SK-N-SH (cell line): ENCODE measurements around the gene DLGAP3.

Experiments
- CHD2 ChIP-seq: fragments of 150-350 bp; IDR thresholded peaks from 2 replicates; pipeline ENCODE4 v1.6.1; 2018; ENCODE audit warnings: low read length; ENCODE audit not compliant: partially characterized antibody
- EP300 ChIP-seq, 2 experiments: IDR thresholded peaks; 2 replicates each; pipeline versions ENCODE4 v1.4.0 to v1.6.1; 2012; ENCODE audit warnings: borderline replicate concordance in 1 of 2, low read depth in 1 of 2, low read length in 1 of 2
- EZH2phosphoT487 ChIP-seq: fragments of 200-600 bp; sonication (generic); IDR thresholded peaks from 2 replicates; pipeline ENCODE4 v1.6.1; 2017; ENCODE audit warnings: low read depth, mixed run types, mild to moderate bottlenecking, antibody characterized with exemption, moderate library complexity, borderline replicate concordance
- FOXM1 ChIP-seq: IDR thresholded peaks from 2 replicates; pipeline ENCODE4 v1.4.0; 2012; ENCODE audit warnings: low read depth, mild to moderate bottlenecking
- GATA2 ChIP-seq: sonication (generic); formaldehyde crosslinking; IDR thresholded peaks from 2 replicates; pipeline ENCODE4 v1.5.0; 2020; ENCODE audit warnings: mild to moderate bottlenecking, missing genetic modification reagents
- RAD21 ChIP-seq: IDR thresholded peaks from 2 replicates; pipeline ENCODE4 v1.6.1; 2012; ENCODE audit warnings: mild to moderate bottlenecking, low read length
- RCOR1 ChIP-seq: fragments of 150-350 bp; IDR thresholded peaks from 2 replicates; pipeline ENCODE4 v1.6.1; 2017; ENCODE audit warnings: antibody characterized with exemption, low read length
- YY1 ChIP-seq: IDR thresholded peaks from 2 replicates; pipeline ENCODE4 v1.4.0; 2012; ENCODE audit warnings: low read depth, mild to moderate bottlenecking
- TF ChIP-seq, protein P1 (sequence below): IDR thresholded peaks from 2 replicates; pipeline ENCODE4 v1.6.1; 2012; ENCODE audit warnings: mild to moderate bottlenecking, low read depth, low read length, moderate library complexity
- TF ChIP-seq, protein P2 (sequence below): fragments of 200-600 bp; sonication (generic); IDR thresholded peaks from 2 replicates; pipeline ENCODE4 v1.6.1; 2017; ENCODE audit warnings: antibody characterized with exemption, mild to moderate bottlenecking, moderate library complexity
- TF ChIP-seq, protein P3 (sequence below): IDR thresholded peaks from 2 replicates; pipeline ENCODE4; 2012

DNA sequence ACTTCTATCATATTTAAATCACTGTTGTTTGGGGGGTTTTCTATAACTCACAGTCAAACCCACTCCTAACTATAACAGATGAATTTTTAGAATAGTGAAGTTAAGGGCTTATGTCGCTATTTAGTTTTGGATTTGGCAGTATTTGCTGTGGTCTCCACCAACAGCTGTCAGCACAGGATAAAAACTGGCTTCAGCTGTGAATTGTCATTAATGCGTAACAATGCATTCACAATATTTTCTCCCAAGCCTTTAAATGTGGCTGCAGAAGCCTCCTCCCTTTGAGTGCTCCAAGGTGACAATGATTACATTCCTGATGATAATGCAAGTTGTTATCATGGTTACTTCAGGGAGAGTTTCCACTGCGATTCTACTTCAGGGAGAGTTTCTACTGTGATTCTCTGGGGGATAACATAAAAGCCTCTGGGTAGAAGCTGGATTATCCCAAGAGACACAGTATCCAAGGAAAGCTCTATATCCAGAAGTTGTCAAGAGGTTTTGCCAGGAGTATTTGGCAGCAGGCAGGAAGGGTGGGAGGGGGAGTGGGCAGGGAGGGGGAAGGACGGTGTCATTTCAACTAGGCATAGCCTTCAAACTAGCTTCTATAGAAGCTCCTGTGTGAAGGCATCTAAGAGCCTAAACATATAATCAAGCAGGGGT is 55.0 kb downstream of the DLGAP3 start:
- no peak for TF ChIP-seq YY1
- TF ChIP-seq, protein P1, sequence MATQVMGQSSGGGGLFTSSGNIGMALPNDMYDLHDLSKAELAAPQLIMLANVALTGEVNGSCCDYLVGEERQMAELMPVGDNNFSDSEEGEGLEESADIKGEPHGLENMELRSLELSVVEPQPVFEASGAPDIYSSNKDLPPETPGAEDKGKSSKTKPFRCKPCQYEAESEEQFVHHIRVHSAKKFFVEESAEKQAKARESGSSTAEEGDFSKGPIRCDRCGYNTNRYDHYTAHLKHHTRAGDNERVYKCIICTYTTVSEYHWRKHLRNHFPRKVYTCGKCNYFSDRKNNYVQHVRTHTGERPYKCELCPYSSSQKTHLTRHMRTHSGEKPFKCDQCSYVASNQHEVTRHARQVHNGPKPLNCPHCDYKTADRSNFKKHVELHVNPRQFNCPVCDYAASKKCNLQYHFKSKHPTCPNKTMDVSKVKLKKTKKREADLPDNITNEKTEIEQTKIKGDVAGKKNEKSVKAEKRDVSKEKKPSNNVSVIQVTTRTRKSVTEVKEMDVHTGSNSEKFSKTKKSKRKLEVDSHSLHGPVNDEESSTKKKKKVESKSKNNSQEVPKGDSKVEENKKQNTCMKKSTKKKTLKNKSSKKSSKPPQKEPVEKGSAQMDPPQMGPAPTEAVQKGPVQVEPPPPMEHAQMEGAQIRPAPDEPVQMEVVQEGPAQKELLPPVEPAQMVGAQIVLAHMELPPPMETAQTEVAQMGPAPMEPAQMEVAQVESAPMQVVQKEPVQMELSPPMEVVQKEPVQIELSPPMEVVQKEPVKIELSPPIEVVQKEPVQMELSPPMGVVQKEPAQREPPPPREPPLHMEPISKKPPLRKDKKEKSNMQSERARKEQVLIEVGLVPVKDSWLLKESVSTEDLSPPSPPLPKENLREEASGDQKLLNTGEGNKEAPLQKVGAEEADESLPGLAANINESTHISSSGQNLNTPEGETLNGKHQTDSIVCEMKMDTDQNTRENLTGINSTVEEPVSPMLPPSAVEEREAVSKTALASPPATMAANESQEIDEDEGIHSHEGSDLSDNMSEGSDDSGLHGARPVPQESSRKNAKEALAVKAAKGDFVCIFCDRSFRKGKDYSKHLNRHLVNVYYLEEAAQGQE = no peak
- no peak for TF ChIP-seq CHD2
- no peak for TF ChIP-seq GATA2 (CRISPR knock-in tag)
- no peak for TF ChIP-seq RCOR1
- no peak for TF ChIP-seq EZH2phosphoT487
- TF ChIP-seq, protein P2, sequence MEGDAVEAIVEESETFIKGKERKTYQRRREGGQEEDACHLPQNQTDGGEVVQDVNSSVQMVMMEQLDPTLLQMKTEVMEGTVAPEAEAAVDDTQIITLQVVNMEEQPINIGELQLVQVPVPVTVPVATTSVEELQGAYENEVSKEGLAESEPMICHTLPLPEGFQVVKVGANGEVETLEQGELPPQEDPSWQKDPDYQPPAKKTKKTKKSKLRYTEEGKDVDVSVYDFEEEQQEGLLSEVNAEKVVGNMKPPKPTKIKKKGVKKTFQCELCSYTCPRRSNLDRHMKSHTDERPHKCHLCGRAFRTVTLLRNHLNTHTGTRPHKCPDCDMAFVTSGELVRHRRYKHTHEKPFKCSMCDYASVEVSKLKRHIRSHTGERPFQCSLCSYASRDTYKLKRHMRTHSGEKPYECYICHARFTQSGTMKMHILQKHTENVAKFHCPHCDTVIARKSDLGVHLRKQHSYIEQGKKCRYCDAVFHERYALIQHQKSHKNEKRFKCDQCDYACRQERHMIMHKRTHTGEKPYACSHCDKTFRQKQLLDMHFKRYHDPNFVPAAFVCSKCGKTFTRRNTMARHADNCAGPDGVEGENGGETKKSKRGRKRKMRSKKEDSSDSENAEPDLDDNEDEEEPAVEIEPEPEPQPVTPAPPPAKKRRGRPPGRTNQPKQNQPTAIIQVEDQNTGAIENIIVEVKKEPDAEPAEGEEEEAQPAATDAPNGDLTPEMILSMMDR = no peak
- TF ChIP-seq, protein P3, sequence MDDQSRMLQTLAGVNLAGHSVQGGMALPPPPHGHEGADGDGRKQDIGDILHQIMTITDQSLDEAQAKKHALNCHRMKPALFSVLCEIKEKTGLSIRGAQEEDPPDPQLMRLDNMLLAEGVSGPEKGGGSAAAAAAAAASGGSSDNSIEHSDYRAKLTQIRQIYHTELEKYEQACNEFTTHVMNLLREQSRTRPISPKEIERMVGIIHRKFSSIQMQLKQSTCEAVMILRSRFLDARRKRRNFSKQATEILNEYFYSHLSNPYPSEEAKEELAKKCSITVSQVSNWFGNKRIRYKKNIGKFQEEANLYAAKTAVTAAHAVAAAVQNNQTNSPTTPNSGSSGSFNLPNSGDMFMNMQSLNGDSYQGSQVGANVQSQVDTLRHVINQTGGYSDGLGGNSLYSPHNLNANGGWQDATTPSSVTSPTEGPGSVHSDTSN = no peak
- TF ChIP-seq FOXM1 = no peak
- no peak for TF ChIP-seq RAD21
- no peak for TF ChIP-seq EP300 (IDR thresholded peaks at IDR 0.05; ENCODE audit: borderline replicate concordance in 1 of 2, low read depth in 1 of 2, low read length in 1 of 2)
